AG04450 (cell line): Measurements from ENCODE around the gene PROSER2. TPM values are rescaled to one million over a fixed set of nuclear protein-coding genes. Genes with fewer than 3 reads are reported as not detected.

Experiments
- CTCF ChIA-PET: fragments of 300-600, 350-600 bp; formaldehyde crosslinking; extraction: SDS; loops from one replicate; lab custom pipeline; 2022; ENCODE audit warnings: antibody characterized with exemption, inconsistent platforms; lab: Charles Lee
- POLR2A ChIA-PET: fragments of 350-600 bp; formaldehyde crosslinking; extraction: SDS; loops from one replicate; lab custom pipeline; 2021; ENCODE audit warnings: antibody characterized with exemption, inconsistent platforms; lab: Yijun Ruan, JAX
- DNase-seq: peaks from one replicate; pipeline ENCODE4 v3.0.0-alpha.2; 2011; ENCODE audit warnings: low read depth, low spot score
- H3K27ac ChIP-seq: one replicate; pipeline ENCODE4 v1.5.1; 2012; ENCODE audit warnings: low read depth, low read length, control low read depth
- H3K27me3 ChIP-seq: one replicate; pipeline ENCODE4 v1.6.0; 2012; ENCODE audit warnings: low read length; ENCODE audit not compliant: control insufficient read depth, insufficient read depth
- H3K4me3 ChIP-seq: 2 replicates; pipeline ENCODE4 v1.5.1; 2011; ENCODE audit warnings: mild to moderate bottlenecking, low read depth, low read length, control low read depth
- H3K9me3 ChIP-seq: 2 replicates; pipeline ENCODE4 v1.5.1; 2012; ENCODE audit warnings: low read length; ENCODE audit not compliant: control insufficient read depth, insufficient read depth
- CTCF ChIP-seq: IDR thresholded peaks from 2 replicates; pipeline ENCODE4 v1.5.1; 2011; ENCODE audit warnings: low read depth, low read length, control low read depth, inconsistent platforms
- polyA plus RNA-seq: library from polyadenylated mRNA; depleted of rRNA; stranded (reverse); fragments of >200 nt; gene quantifications from 2 replicates; pipeline ENCODE4 v1.2.3, GENCODE V29; 2011

The PROSER2 gene
- polyA plus RNA-seq, 1 experiment = 0.53 TPM

DNA sequence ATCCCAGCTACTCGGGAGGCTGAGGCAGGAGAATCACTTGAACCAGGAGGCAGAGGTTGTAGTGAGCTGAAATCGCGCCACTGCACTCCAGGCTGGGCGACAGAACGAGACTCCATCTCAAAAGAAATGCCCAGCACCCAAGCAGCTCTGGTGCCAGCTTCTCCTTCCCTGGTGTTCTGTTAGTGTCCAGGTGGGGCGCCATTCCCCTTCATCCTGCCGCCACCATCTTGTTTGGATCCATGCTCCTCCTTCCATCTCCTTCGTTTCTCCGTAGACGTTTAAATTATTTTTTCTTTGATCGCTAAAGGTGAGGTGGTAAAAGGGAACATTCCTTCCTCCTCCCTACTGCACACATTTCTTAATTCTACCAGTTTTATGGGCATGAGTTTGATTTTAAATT lies 30.3 kb downstream of the PROSER2 start:
- no peak for DNase-seq
- no peaks in the 10 kb centered on the region for H3K27me3 ChIP-seq
- H3K9me3 ChIP-seq = no peaks in the 10 kb centered on the region; the same call in 1 of the 2 replicates
- ChIA-PET POLR2A (no interaction called here), CTCF (interaction anchor here (1.9 kb wide), 1 partner anchor 71 kb away, joined by 8 read pairs; no protein-coding TSS in a partner anchor)
- no peak overlapping the region for H3K4me3 ChIP-seq
- no peak overlapping the region for H3K27ac ChIP-seq
- TF ChIP-seq CTCF = peak; percentile 12; the same call in 1 of the 2 replicates

- CTCF ChIA-PET = interaction anchor here (1.9 kb wide), 1 partner anchor 72 kb away, joined by 8 read pairs; no protein-coding TSS in a partner anchor
- no peaks in the 10 kb centered on the region; the same call in 1 of the 2 replicates for H3K9me3 ChIP-seq
- TF ChIP-seq CTCF = no peak
These were observed 31.1 kb downstream of the PROSER2 start for GRCh38 chr10:11854301-11854700.

GRCh38 chr10:11856089-11856488 lies 32.9 kb downstream of the PROSER2 start:
- no peak for TF ChIP-seq CTCF
- ChIA-PET CTCF (interaction anchor here (0.8 kb wide), 1 partner anchor 37 kb away, joined by 3 read pairs; no protein-coding TSS in a partner anchor), POLR2A (no interaction called here)

More at GRCh38 chr10:11854301-11854700, 31.1 kb downstream of the PROSER2 start:
- Histone ChIP-seq H3K4me3 (no peak overlapping the region), H3K27ac (no peak overlapping the region), H3K27me3 (no peaks in the 10 kb centered on the region)
- POLR2A ChIA-PET = no interaction called here
- no peak for DNase-seq

DNA sequence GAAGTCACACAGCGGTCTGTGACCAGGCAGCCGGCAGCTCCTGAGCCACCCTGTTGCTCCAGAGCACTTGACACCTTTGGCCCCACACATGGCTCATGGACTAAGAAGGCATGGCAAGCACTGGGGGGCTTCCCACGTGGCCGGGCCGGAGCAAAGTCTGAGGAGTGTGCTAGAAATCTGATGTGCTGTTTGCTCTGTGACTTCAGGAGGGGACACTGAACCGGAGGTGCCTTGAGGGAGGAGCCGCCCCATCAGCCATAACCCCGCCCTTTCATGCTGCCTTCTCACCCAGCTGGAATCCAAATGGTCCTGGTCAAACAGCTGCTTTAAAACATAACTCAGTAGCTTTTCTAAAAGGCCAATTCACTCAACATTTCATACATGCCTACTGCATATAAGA lies 33.5 kb downstream of the PROSER2 start:
- CTCF ChIA-PET = no interaction called here
- POLR2A ChIA-PET = no interaction called here
- Histone ChIP-seq H3K27me3 (no peaks in the 10 kb centered on the region), H3K9me3 (no peaks in the 10 kb centered on the region; the same call in 1 of the 2 replicates), H3K4me3 (no peak overlapping the region), H3K27ac (no peak overlapping the region)
- DNase-seq = no peak
- TF ChIP-seq CTCF = no peak

More at GRCh38 chr10:11856089-11856488, 32.9 kb downstream of the PROSER2 start:
- no peak for DNase-seq
- H3K4me3 ChIP-seq = no peak overlapping the region
- no peaks in the 10 kb centered on the region; the same call in 1 of the 2 replicates for H3K9me3 ChIP-seq
- H3K27me3 ChIP-seq = no peaks in the 10 kb centered on the region
- H3K27ac ChIP-seq = no peak overlapping the region

DNA sequence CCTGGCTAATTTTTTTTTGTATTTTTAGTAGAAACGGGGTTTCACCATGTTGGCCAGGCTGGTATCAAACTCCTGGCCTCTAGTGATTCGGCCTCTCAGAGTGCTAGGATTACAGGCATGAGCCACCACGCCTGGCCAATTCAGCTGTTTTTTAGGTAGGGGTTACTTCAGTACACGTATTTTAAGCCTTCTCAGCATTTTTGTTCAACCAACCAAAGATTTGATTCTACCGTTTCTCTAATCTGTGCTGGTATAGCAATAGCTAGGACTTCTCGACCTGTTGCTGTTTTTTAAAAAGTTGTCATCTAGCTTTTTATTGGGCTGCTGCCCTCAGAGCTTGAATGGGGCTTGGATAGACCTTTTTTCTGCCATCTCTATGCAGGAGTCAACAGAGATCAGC lies 34.9 kb downstream of the PROSER2 start:
- no peak overlapping the region for H3K4me3 ChIP-seq
- no peaks in the 10 kb centered on the region for H3K27me3 ChIP-seq
- H3K9me3 ChIP-seq = no peaks in the 10 kb centered on the region; the same call in 1 of the 2 replicates
- no peak overlapping the region for H3K27ac ChIP-seq
- no peak for TF ChIP-seq CTCF
- DNase-seq = no peak
- CTCF ChIA-PET = interaction anchor here (1.3 kb wide), 1 partner anchor 39 kb away, joined by 3 read pairs; no protein-coding TSS in a partner anchor
- POLR2A ChIA-PET = no interaction called here
